HepG2 (cell line): ENCODE data around the gene WEE1. TPM values are rescaled to one million over a fixed set of nuclear protein-coding genes. Genes with fewer than 3 reads are reported as not detected.

Experiments
- HMGA1 ChIP-seq: sonication (generic); formaldehyde crosslinking; conservative IDR thresholded peaks from 2 replicates; pipeline ENCODE4 v1.4.0; 2020; ENCODE audit warnings: missing genetic modification reagents
- HNF4G ChIP-seq, 2 experiments: sonication (generic) in 1 of 2; formaldehyde crosslinking in 1 of 2; IDR thresholded peaks; 2 replicates each; pipeline versions ENCODE4 v1.4.0 to v1.6.1; 2011 to 2020; ENCODE audit warnings: borderline replicate concordance in 2 of 2, low read depth in 2 of 2, mild to moderate bottlenecking in 2 of 2, low read length in 1 of 2, missing genetic modification reagents in 1 of 2, moderate library complexity in 1 of 2
- MAZ ChIP-seq, 2 experiments: sonication (generic) in 1 of 2; formaldehyde crosslinking in 1 of 2; IDR thresholded peaks; 2 replicates each; pipeline versions ENCODE4 v1.5.0 to v1.6.1; 2012 to 2020; ENCODE audit warnings: low read depth in 2 of 2, mild to moderate bottlenecking in 2 of 2, borderline replicate concordance in 1 of 2, improper control_type of control experiment in 1 of 2, low read length in 1 of 2, missing genetic modification reagents in 1 of 2, moderate library complexity in 1 of 2
- NFIC ChIP-seq: IDR thresholded peaks from 2 replicates; pipeline ENCODE4 v1.6.1; 2012; ENCODE audit warnings: mild to moderate bottlenecking, low read length, inconsistent platforms
- SKI ChIP-seq: fragments of 450-650 bp; IDR thresholded peaks from one replicate; pipeline ENCODE4 v1.6.1; 2018; ENCODE audit warnings: mild to moderate bottlenecking; ENCODE audit not compliant: partially characterized antibody
- ZNF564 ChIP-seq: sonication (generic); formaldehyde crosslinking; IDR thresholded peaks from 2 replicates; pipeline ENCODE4 v1.8.1; 2023; ENCODE audit warnings: mild to moderate bottlenecking, missing genetic modification reagents
- polyA plus RNA-seq, 8 experiments: library from polyadenylated mRNA; depleted of rRNA in 3 of 8; stranded (reverse) in 7 of 8; unstranded in 1 of 8; fragments of >200 nt; fragmentation: Illumina TruSeq in 4 of 8; extraction: Trizol in 4 of 8; gene quantifications; 2 replicates each; pipeline versions ENCODE4 v1.2.1 to v1.2.3, GENCODE V29; 2011 to 2016; ENCODE audit warnings: low read depth in 4 of 8, missing spikeins in 1 of 8, mixed read lengths in 1 of 8; ENCODE audit not compliant: insufficient read depth in 1 of 8
- total RNA-seq, 5 experiments: library from RNA; depleted of rRNA; stranded (reverse); fragments of >200 nt; fragmentation: Illumina TruSeq; extraction: Trizol; gene quantifications; 2 replicates each; pipeline ENCODE4 v1.2.3, GENCODE V29; 2016; ENCODE audit warnings: low read depth in 1 of 5
- TF ChIP-seq, protein P1 (sequence below): sonication (generic); formaldehyde crosslinking; conservative IDR thresholded peaks from 2 replicates; pipeline ENCODE4 v1.4.0; 2020; ENCODE audit warnings: missing genetic modification reagents
- TF ChIP-seq, protein P2 (sequence below): sonication (generic); formaldehyde crosslinking; IDR thresholded peaks from 2 replicates; pipeline ENCODE4 v1.4.0; 2020; ENCODE audit warnings: missing genetic modification reagents
- TF ChIP-seq, protein P3 (sequence below): sonication (generic); formaldehyde crosslinking; IDR thresholded peaks from 2 replicates; pipeline ENCODE4 v1.9.0; 2022; ENCODE audit warnings: missing genetic modification reagents, mild to moderate bottlenecking, borderline replicate concordance
- TF ChIP-seq, protein P4 (sequence below): sonication (generic); formaldehyde crosslinking; IDR thresholded peaks from 2 replicates; pipeline ENCODE4 v1.9.0; 2021; ENCODE audit warnings: missing genetic modification reagents, borderline replicate concordance
- TF ChIP-seq, protein P5 (sequence below): IDR thresholded peaks from 2 replicates; pipeline ENCODE4 v1.4.0; 2020; ENCODE audit warnings: mild to moderate bottlenecking, missing genetic modification reagents

Gene WEE1
- total and polyA plus RNA-seq, 2 of the 13 experiments (the other 11 are each of a cell fraction or from before 2014, with no cell fraction given) = 31.4 to 63.7 TPM

DNA sequence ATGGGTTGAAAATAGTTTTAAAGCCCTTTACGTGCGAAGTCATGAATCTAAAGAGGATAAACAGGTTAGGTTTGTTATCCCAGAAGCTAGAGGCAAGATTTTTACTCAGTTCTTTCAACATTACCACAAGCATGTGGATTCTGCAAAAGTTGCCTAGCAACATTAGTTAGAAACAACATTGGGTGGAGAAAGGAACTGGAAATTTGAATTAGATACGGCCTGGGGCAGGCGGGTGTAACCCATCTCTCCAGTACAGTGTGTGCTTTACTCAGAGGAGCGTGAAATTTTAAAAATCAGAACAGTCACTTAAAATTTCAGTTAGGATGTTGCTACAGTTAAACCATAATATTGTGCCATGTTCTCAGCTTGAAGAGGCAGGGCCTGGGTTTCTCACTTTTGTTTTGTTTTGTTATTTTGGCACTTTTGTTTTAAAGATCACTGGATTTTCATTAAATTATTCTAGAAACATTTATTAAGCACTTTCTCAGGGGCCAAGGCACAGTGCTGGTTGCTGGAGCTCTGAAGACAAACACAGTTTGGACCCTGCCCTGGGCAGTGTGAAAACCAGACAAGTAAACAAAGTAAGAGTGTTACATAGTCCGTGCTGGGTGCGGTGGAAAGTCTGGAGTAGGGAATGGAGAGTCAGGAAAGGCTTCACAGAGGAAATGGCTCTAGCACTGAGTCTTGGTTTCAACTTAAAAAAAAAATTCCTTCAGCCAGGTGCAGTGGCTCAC lies 4.4 kb upstream of the WEE1 start (continued):
- TF ChIP-seq, protein P1, sequence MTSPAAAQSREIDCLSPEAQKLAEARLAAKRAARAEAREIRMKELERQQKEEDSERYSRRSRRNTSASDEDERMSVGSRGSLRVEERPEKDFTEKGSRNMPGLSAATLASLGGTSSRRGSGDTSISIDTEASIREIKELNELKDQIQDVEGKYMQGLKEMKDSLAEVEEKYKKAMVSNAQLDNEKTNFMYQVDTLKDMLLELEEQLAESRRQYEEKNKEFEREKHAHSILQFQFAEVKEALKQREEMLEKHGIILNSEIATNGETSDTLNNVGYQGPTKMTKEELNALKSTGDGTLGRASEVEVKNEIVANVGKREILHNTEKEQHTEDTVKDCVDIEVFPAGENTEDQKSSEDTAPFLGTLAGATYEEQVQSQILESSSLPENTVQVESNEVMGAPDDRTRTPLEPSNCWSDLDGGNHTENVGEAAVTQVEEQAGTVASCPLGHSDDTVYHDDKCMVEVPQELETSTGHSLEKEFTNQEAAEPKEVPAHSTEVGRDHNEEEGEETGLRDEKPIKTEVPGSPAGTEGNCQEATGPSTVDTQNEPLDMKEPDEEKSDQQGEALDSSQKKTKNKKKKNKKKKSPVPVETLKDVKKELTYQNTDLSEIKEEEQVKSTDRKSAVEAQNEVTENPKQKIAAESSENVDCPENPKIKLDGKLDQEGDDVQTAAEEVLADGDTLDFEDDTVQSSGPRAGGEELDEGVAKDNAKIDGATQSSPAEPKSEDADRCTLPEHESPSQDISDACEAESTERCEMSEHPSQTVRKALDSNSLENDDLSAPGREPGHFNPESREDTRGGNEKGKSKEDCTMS (CRISPR knock-in tag) = no peak
- TF ChIP-seq, protein P2, sequence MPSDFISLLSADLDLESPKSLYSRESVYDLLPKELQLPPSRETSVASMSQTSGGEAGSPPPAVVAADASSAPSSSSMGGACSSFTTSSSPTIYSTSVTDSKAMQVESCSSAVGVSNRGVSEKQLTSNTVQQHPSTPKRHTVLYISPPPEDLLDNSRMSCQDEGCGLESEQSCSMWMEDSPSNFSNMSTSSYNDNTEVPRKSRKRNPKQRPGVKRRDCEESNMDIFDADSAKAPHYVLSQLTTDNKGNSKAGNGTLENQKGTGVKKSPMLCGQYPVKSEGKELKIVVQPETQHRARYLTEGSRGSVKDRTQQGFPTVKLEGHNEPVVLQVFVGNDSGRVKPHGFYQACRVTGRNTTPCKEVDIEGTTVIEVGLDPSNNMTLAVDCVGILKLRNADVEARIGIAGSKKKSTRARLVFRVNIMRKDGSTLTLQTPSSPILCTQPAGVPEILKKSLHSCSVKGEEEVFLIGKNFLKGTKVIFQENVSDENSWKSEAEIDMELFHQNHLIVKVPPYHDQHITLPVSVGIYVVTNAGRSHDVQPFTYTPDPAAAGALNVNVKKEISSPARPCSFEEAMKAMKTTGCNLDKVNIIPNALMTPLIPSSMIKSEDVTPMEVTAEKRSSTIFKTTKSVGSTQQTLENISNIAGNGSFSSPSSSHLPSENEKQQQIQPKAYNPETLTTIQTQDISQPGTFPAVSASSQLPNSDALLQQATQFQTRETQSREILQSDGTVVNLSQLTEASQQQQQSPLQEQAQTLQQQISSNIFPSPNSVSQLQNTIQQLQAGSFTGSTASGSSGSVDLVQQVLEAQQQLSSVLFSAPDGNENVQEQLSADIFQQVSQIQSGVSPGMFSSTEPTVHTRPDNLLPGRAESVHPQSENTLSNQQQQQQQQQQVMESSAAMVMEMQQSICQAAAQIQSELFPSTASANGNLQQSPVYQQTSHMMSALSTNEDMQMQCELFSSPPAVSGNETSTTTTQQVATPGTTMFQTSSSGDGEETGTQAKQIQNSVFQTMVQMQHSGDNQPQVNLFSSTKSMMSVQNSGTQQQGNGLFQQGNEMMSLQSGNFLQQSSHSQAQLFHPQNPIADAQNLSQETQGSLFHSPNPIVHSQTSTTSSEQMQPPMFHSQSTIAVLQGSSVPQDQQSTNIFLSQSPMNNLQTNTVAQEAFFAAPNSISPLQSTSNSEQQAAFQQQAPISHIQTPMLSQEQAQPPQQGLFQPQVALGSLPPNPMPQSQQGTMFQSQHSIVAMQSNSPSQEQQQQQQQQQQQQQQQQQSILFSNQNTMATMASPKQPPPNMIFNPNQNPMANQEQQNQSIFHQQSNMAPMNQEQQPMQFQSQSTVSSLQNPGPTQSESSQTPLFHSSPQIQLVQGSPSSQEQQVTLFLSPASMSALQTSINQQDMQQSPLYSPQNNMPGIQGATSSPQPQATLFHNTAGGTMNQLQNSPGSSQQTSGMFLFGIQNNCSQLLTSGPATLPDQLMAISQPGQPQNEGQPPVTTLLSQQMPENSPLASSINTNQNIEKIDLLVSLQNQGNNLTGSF = peak; percentile 20; the same call in 1 of the 2 replicates
- TF ChIP-seq MAZ (IDR thresholded peaks at IDR 0.05; ENCODE audit: borderline replicate concordance, low read depth, low read length) (peak; percentile 27; the same call in 1 of the 2 replicates), MAZ (CRISPR knock-in tag; IDR thresholded peaks at IDR 0.05; ENCODE audit: low read depth) (0 out of 2 replicates have a peak, but pooled peaks have one; percentile 36), HMGA1 (CRISPR knock-in tag) (no peak), NFIC (peak; percentile 75), SKI (peak; percentile 91), ZNF564 (CRISPR knock-in tag) (peak; percentile 70), HNF4G (IDR thresholded peaks at IDR 0.05; ENCODE audit: borderline replicate concordance, low read depth, low read length) (peak; percentile 99), HNF4G (CRISPR knock-in tag; IDR thresholded peaks at IDR 0.05; ENCODE audit: borderline replicate concordance, low read depth) (peak; percentile 88; the same call in 1 of the 2 replicates)
- TF ChIP-seq, protein P3, sequence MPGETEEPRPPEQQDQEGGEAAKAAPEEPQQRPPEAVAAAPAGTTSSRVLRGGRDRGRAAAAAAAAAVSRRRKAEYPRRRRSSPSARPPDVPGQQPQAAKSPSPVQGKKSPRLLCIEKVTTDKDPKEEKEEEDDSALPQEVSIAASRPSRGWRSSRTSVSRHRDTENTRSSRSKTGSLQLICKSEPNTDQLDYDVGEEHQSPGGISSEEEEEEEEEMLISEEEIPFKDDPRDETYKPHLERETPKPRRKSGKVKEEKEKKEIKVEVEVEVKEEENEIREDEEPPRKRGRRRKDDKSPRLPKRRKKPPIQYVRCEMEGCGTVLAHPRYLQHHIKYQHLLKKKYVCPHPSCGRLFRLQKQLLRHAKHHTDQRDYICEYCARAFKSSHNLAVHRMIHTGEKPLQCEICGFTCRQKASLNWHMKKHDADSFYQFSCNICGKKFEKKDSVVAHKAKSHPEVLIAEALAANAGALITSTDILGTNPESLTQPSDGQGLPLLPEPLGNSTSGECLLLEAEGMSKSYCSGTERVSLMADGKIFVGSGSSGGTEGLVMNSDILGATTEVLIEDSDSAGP (CRISPR knock-in tag) = no peak
- TF ChIP-seq, protein P4, sequence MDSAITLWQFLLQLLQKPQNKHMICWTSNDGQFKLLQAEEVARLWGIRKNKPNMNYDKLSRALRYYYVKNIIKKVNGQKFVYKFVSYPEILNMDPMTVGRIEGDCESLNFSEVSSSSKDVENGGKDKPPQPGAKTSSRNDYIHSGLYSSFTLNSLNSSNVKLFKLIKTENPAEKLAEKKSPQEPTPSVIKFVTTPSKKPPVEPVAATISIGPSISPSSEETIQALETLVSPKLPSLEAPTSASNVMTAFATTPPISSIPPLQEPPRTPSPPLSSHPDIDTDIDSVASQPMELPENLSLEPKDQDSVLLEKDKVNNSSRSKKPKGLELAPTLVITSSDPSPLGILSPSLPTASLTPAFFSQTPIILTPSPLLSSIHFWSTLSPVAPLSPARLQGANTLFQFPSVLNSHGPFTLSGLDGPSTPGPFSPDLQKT (CRISPR knock-in tag) = no peak
- TF ChIP-seq, protein P5, sequence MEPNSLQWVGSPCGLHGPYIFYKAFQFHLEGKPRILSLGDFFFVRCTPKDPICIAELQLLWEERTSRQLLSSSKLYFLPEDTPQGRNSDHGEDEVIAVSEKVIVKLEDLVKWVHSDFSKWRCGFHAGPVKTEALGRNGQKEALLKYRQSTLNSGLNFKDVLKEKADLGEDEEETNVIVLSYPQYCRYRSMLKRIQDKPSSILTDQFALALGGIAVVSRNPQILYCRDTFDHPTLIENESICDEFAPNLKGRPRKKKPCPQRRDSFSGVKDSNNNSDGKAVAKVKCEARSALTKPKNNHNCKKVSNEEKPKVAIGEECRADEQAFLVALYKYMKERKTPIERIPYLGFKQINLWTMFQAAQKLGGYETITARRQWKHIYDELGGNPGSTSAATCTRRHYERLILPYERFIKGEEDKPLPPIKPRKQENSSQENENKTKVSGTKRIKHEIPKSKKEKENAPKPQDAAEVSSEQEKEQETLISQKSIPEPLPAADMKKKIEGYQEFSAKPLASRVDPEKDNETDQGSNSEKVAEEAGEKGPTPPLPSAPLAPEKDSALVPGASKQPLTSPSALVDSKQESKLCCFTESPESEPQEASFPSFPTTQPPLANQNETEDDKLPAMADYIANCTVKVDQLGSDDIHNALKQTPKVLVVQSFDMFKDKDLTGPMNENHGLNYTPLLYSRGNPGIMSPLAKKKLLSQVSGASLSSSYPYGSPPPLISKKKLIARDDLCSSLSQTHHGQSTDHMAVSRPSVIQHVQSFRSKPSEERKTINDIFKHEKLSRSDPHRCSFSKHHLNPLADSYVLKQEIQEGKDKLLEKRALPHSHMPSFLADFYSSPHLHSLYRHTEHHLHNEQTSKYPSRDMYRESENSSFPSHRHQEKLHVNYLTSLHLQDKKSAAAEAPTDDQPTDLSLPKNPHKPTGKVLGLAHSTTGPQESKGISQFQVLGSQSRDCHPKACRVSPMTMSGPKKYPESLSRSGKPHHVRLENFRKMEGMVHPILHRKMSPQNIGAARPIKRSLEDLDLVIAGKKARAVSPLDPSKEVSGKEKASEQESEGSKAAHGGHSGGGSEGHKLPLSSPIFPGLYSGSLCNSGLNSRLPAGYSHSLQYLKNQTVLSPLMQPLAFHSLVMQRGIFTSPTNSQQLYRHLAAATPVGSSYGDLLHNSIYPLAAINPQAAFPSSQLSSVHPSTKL = peak; percentile 92
